CD4-positive, alpha-beta T cell treated with Interleukin-4 for 1 hour (primary cell): ENCODE results near the gene IFT43.
"Not testable (repeated sequence)": the region's sequence is repeated elsewhere in the genome, so short reads cannot be mapped to it uniquely, and the experiment has no call there.

Source experiments
- DNase-seq, 2 donors: peaks; one replicate each; pipeline ENCODE4 v3.0.0-alpha.2; 2020 to 2022

Gene IFT43

DNA sequence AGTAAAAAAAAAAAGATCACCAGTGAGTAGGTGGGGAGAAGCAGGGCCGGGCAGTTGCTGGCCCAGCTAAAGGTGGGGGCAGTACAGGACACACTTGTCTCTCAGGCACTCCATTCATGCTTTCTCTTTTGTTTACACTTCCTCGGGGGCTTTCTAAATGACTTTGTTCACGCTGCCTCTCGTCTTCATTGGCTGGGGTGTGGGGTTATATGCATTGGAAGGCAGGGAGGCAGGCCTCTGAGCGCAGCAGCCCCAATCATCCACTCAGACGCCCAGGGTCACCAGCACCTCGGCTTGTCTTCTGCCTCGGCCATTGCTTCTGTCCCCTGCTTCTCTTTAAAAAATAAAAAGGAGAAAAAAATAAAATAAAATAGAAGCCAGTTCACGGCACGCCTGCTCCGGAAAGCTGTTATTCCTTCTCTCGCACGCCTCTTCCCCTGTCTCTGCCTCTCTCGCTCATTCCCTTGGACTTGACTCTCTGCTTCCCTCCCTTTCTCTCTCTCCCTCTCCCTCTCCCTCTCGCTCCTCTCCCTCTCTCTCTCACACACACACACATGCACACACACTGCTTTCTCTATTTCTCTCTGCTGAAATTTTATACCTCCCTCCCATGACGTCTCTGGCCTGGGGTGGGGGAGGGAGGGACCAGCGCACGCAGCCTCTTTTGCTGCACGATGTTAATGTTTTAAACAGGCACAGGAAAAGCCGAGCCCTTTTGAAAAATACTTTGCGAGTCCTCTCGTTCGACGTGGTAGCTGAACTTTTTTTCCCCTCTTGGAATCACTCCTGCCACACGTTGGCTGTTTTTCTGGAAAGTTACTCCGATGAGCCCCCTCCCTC lies 3.9 kb upstream of the IFT43 start, which contains the start of gene TGFB3:
TGFB3 (minus strand) TSS at position 570 of the 840 bp plus-strand sequence. CDS start 1,102 bp downstream, outside the sequence.
- peak; percentile 74 to 75 for DNase-seq

DNA sequence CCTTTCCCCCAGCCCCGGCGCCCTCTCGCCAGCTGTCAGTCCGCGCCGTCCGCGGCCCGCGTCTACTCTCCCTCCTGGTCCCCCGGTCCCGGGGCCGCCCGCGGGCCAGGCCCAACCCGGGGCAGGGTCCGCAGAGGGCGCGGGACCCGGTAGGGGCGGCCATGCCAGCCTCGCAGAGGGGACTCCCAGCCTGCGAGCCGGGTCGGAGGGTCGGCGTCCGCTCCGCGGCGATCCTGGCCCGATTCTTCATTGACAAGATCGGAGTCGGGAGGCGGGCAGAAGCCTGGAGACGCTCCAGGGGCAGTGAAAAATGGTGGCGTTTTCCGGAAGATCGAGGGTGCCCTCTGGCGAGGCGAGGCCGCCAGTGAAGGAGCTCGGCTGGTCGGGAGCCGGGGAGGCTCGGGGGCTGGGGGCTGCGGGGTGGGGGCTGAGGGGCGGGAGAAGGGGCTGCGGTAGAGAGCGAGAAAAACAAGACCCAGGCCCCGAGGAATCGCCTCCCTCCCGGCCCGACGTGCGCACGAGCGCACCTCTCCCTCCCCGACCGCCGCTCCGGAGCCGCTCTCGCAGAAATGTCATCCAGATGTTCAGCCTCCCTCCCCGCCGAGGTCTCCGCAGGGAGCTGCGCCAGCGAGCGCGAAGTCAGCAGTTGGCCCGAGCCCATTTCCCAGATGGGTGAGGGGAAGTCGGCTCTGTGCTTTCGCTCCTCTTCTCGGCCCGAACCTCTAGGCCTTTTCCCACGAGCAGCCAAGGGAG lies 3.1 kb upstream of the IFT43 start:
- peak; percentile 79 to 83 for DNase-seq

DNA sequence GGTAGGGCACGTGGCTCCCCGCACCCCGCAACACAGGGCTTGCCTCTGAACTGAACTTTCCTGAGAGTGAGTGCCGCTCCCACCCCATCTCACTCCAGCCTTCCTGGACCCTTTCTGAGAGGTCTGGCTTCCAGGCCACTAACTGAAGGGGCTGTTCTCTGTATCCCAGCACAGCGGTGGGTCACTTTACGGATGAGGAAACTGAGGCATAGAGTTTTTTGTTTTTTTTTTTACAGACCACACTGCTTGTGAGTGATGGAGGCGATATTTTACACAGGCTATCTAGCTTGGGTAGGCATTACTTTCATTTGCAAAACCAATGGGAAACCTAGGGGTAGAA lies 2.6 kb upstream of the IFT43 start:
- DNase-seq: no peak

DNA sequence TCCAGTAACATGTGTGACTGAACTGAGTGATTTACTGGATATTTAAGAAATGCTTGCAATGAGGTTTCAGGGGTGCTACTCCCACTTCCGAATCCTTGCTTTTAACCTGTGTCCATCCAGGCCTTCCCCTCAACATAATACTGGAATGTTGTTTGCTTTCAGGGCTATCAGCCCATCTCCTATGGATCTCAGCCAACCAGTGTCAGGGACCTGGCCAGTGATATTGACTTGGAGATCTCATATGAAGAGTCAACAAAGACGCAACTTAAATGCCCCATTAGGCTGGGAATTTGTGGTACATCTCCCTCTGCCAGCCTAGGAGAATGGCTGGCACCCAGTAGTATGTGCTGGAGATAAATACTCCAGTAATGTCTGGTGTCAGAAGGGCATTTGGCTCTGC lies 889 bp upstream of the IFT43 start:
- no peak for DNase-seq

DNA sequence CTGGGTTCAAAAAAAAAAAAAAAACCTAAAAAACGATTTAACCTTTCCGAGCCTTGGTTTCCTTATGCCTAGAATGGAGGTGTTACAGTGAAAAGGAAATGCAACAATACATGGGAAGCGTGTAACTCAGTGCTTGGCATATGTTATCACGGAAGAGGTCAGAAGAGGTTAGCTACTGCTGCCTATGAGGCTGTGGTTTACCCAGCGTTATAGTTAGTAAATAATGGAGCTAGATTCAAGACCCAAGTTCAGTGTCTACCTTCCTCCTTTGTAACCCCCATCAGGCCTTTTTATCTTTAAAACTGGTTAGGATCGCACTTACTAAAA lies 839 bp downstream of the IFT43 start:
- no peak for DNase-seq

DNA sequence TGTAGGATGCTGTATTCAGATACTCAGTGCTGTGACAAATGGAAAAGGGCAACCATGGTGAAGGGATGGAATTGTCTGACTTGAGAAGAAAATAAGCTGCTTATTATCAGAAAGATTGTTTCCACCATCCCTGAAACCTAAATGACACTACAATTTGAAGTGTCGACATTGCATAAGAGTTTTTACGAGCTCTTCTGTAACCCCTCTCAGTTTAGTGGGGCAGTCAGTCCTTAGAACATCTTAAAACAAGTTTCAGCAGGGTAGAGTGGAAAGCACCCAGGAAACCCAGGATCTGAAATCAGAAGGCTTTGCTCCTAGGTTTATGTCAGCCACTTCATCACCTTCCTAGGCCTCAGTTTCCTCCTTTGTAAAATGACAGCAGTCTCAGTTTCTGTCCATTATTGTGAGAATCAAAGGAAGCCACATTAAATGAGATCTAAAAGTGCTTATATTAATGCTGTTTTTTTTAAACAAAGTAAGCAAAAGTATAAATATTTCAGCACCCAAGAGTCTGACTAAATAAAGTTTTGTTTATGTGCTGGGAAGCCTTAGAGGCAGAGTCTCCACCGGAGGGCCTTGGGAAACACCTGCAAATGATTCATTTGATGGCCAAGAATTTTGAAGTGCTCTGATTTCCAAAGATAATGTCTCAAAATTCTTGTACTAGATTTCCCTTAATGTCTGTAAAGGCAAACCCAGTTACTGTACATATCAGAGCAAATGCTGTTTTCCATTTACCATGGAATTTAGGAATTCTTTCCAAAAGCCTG lies 1.8 kb downstream of the IFT43 start:
- DNase-seq: no peak

DNA sequence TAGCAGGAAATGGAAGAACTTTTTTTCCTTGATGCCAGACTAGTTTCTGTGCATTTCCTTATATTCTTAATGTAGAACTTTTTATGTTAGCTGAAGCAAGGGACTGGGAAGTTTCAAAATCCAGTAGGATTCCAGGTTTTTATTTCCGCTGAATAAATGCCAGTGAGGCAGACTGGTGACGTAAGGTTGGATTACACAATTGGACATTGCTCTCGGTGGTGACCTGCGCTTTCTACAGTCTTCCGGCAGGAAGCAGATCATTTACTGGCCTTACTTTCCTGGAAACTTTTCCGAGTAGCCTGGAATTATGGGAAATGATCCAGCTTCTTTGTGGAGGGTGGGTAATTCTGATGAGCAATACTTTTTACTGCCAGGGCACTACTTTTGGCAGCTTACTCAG lies 3.6 kb downstream of the IFT43 start:
- no peak for DNase-seq

DNA sequence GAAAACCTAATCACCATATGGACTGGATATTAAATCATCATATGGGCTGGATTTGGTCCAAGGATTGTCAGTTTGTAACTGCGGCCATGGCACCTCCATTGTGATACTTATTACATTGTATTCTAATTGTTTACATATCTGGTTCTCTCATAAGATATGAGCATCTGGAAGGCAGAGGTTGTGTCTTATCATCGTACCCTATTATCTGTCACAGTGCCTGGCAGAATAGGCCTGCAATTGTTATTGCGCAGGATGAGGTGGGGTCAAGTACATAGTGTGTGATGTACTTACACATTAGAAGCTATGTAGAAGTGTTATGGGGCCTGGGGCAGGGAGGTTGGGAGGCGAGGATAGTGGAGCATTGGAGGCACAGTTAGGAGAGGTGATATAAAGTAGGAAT lies 4.7 kb downstream of the IFT43 start:
- no peak for DNase-seq

DNA sequence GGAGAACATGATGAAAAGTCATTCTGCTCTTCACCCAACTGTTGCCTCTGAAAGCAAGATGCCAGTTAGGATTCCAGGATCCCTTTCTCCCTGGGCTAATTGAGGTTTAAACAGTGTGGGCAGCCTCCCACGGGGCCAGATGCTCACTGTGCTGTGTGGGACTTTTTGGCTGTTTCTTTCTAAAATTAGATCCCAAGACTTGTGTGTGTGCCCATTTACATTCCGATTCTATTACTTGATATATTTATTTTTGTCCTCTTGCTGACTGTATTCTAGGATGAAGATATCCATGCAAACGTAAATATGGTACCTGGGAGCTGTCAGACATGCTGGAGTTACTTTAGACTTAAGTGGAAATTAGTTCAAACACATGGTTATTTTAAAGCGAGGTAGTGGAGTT lies 6.2 kb downstream of the IFT43 start:
- no peak for DNase-seq

DNA sequence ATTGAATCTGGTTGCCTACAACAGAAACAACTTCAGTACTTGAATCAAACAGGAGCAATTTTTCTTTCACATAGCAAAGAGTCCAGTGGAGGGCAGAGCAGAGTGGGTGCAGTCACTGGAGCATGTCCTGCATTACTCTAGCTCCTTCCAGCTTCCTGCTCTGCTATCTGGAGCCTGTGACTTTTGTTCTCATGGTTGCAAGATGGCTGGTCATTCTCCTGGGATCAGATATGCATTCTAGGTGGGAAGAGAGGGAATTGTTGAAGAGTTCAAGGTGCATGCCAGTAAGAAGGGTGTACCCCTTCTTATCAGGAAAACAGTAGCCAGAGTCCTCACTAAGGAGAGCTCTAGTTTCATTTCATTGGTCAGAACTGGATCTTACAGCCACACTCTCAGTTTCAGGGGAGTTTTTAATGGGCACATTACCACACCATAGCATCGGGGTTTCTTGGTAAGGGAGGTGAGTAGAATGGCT lies 8.0 kb downstream of the IFT43 start:
- DNase-seq: no peak

DNA sequence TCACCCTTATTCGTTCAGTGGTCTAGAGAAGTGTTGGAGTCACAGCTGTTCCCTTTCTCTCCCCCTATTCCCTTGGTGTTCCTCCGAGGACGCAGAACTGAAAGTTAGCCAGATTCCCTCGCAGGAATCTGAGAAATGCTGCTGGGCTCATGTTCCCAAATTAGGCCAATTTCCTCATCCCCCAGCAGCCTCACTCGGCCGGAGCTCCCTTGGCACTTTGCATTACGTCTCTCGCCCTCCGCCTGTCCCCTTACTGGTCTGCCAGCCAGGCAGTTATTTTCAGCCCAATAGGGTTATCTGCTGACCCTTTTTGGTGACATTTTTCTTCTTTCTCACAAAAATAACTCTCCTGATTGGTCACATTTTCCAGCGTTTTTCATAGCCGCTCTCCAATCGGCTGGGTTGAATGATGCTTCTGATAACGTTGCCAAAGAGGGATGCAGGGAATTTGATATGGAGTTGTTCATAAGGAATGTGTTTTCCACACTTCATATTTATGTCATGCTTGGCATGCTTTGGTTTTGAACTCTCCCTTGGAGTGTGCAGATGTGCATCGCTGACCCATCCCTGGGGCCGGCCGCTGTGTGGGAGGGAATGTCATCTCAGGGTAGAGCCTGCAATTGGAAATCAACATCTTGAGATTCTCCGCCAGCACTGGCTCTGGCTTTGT lies 9.9 kb downstream of the IFT43 start:
- DNase-seq: no peak

DNA sequence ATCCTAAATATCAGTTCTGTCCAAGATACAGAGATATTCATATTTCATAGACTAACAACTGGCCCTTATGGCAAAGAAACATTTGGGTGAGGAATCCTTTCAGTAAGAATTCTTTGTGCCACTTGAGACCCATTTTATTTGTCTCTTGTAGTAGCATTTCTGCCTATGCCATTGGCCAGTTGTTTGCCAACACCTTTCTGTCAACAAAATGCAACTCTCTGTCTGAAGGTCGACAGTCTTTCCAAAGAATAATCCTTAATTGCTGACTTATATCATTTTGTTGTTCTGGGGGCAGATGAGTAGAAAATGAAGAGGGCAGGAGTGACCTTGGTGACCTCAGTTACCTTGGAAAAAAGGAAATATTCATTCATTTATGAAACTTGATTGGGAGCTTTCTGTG lies 10.9 kb downstream of the IFT43 start:
- no peak for DNase-seq

DNA sequence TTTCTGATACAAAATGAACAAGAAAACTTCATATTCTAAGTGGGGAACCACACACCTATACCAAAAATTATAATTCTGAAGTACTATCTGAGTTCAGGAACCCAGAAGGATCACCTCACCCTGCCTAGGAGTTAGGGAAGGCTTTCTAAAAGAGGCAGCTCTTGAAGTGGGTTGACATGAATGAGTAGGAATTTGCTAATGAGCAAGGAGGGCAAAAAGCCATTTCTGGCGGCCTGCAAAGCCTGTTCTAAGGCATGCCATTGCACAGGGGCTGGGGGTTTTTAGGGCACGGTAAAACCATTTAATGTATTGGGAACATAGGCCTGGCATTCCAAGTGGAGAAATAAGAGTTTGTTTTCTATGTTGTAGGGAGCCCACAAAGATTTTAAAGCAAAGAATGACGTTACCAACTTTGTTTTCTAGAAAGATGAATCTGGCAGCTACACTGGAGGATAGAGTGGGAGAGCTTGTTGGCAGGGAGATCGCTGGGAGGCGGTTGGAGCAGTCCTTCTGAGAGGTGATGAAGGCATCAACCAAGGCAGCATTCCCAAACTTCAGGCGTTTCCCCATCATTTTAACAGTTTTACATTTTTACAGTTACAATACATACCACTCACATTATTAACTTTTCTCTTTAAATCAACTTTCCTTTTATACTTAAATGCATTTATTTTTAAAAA lies 14.1 kb downstream of the IFT43 start:
- no peak for DNase-seq

DNA sequence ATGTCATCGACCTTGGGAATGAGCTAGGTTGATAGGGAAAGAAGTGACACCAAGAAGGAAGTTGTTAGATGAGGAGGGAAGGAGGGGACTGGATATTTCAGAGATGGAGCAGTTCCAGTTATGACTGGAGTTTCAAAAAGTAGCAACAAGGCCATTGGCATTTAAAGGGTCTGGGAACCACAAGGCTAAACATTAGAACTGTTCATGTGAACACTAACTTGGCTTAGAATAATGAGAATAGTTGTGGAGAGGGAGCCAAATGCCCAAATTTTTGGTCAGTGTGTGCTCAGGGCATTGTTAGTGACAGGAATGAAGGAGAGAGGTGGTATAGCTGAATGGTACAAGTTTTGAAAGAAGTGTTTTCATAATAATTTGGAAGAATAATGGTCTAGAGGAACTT lies 16.8 kb downstream of the IFT43 start:
- DNase-seq: no peak

DNA sequence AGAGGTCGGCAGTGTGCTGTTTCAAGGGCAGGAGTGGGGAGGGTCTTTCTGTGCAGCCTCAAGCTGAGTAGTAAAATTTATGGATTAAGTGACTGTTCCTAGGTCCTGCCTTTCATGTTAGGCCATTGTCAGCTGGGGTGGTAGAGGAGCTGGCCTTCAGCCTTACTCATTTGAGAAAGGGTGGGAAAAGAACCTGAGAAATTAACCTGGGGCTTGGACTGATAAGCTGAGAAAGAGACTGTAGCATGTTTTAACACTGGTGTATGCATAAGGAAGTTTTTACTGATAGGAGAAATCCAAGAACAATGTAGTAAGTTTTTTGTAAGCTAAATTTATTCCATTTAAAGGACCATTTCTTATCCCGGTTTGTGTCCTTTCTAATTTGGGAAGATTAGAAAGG lies 20.7 kb downstream of the IFT43 start:
- no peak for DNase-seq

DNA sequence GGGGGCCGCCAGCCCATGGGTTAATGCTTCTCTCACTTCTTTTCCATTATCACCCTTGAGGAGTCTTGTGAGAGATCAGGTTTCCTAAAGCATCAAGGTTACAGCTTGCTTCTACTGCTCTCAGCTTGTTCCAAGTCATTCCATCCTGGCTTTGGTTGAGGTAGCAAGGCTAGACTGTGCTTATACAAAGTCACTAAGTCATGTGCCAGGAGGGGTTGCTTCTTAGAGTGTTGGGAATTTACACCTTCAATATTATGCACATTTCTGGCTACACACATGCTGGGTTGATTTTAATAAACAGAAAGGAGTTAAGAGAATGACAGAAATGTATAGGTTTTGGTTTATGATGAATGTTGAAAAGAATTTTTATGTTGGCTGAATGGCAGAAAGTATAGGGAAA lies 21.8 kb downstream of the IFT43 start:
- no peak for DNase-seq

DNA sequence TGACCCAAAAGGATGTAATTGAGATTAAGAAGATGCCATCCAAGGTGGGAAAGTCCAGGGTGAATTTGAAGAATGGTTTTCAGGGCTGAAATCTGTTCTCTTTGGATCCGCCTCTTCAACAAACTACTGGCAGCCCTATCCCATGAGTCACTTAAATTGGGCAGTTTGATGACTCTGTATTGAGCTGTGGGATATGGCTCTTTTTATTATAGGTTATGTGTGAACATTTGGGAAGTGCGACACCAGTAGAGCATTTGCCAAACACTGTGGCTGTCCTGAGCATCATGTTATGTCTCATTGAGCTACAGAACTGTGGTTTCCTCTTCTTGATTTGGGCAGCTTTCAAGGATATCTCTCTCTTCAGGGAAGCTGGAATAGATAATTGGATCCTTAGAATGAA lies 22.3 kb downstream of the IFT43 start:
- DNase-seq: no peak

DNA sequence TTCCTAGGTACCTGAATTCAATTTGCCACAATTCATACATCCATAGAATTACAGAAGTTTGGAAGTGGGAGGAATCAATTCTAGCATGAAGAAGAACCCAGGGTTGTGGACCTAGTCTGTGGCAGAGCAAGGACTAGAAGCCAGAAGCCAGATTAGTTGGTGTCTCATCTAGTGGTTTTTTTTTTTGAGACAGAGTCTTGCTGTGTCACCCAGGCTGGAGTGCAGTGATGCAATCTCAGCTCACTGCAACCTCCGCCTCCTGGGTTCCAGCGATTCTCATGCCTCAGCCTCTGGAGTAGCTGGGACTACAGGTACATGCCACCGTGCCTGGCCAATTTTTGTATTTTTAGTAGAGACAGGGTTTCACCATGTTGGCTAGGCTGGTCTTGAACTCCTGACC lies 24.1 kb downstream of the IFT43 start:
- not testable (repeated sequence) for DNase-seq

DNA sequence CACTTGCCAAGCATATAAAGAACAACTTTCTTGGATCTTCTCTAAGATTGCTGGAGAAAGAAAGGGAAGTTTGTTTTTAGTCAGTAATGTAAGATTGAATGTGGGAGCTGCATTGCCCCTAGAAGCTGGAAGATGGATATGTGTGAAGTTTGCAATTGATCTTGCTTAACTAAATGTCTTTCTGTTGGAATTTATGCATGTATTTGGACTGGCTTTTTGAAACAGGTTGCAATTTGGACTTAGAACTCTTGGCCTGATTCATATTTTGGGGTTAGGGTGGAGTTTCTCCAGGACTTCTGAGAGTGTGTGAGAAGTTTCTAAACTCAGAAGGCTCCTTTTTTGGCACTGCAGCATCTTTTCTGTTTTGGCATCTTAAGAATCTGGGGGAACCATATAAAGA lies 26.4 kb downstream of the IFT43 start:
- no peak for DNase-seq

DNA sequence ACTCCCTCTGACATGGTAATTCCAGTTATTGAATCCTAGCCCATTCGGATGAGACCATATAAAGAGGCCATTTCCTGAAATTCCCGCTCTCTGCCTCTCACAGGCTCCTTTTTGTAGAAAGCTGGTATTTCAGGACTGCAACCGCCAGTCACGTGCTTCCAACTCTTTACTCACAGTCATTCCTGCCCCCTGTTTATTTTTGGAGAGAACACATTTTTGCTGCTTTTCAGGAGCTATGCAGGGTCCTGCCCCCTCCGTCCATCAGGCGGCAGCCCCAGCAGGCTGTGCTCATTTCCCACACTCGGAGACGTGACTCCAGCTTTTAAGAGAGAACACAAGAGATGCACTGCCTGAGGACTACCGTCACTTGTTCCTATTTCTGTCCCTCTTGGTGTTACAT lies 26.8 kb downstream of the IFT43 start:
- no peak for DNase-seq

DNA sequence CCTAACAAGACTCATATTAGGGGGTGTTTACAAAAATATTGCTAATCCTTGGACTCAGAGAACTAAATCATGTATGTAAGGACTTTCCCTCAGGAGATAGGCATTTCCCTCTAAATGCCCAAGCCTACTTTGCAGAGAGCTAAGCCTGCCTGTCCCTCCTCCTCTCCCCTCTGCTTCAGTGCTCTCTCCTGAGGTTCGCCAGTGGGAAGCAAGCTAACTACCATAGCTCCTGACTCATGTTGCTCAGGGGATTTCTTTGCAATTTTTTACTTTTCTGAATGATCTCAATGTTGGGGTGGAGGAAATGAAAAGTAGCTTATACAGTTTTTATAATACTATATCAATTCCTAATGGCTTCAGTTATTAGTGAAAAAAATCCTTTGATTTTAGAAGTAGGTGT lies 29.6 kb downstream of the IFT43 start:
- no peak for DNase-seq

DNA sequence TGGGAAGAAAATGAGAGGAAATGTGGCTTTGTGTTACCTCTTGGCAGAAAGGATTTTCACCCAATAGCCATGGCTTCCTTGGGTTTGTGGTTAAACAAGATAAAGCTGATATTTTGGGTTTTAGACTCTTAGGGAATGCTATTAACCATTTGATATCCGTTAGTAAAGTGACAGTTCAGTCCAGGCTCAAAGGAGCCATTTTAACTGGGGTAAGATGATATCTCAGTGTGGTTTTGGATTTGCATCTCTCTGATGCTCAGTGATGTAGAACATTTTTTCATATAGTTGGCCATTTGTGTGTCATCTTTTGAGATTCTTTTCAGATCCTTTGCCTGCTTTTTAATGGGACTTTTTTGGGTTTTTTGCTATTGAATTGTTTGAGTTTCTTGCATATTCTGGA lies 30.1 kb downstream of the IFT43 start:
- DNase-seq: no peak

DNA sequence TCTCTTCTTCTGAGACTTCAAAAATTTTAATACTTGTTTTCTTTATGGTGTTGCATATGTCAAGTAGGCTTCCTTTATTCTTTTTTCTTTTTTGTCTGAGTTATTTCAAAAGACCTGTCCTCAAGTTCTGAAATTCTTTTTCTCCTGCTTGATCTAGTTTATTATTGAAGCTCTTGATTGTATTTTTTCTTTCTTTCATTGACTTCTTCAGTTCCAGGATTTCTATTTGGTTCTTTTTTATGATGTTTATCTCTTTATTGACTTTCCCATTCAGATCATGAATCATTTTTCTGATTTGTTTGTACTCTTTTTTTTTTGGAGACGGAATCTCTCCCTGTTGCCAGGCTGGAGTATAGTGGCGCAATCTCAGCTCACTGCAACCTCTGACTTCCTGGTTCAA lies 34.1 kb downstream of the IFT43 start:
- no peak for DNase-seq
